22Rv1 (cell line): ENCODE measurements around the gene GNAL.

Experiments
- CTCF ChIP-seq: fragments of 450-650 bp; IDR thresholded peaks from 2 replicates; pipeline ENCODE4 v1.5.1; 2017; ENCODE audit warnings: mild to moderate bottlenecking
- ZFX ChIP-seq: fragments of 450-650 bp; IDR thresholded peaks from 2 replicates; pipeline ENCODE4 v1.6.1; 2017; ENCODE audit warnings: antibody characterized with exemption, borderline replicate concordance

DNA sequence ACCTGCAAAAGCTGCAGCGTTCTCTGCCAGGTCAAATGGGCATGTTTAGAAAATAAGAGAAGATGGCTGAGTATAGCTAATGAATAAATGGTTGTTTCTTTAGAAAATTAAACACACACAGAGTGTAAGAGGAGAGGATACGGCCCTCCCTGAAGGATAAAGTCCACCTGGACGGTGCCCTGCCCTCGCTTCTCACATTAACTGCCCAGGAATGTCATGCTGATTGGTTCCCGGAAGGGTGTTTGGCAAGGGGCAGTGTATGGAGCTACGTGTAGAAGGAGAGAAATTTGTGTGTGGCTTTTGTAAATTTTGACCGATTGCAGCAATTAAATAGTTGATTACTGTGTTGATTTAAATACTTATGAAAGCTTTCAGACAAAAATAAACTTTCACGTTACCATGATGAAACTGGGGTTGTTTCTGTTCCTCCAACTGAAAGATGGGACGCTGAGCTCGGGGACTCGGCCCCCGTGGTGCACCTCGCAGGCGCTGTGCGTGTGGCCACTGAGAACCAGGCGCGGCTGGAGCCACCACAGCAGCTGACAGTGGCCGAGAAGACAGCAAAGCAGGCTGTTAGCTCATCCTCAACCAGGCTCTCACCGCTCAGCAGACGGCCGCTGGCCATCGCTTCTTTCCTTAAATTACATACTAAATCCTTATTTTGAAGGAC is 196.3 kb downstream of the GNAL start:
- TF ChIP-seq CTCF (no peak), ZFX (no peak)
